ENCODE data around the gene LRRC59. TPM values are rescaled to one million over a fixed set of nuclear protein-coding genes. Genes with fewer than 3 reads are reported as not detected.

The LRRC59 gene
- total and polyA plus RNA-seq, 2 of the 4 experiments (the other 2 are of a cell fraction), result 139 to 233 TPM

- Histone ChIP-seq H3K18ac (ENCODE audit: low read depth, low read length) (no peak overlapping the region), H2AFZ (replicated peaks; ENCODE audit: low read length, poor library complexity) (no peak overlapping the region), H3K4me1 (ENCODE audit: control insufficient read depth, insufficient read depth, low read length) (peaks cover 5% of the 10 kb centered on the region), H3K9me3 (ENCODE audit: control insufficient read depth, insufficient read depth, low read length) (no peaks in the 10 kb centered on the region), H3K56ac (ENCODE audit: extremely low read depth, insufficient read depth, low read length) (no peak overlapping the region), H3K9ac (ENCODE audit: low read depth, low read length) (no peak overlapping the region), H2AK9ac (replicated peaks; ENCODE audit: low read depth, low read length, poor library complexity) (no peak overlapping the region), H3K36me3 (ENCODE audit: control insufficient read depth, insufficient read depth, low read length) (peaks cover 3% of the 10 kb centered on the region; the same call in 1 of the 2 replicates), H2AK5ac (ENCODE audit: low read depth, low read length) (no peak overlapping the region), H3K4ac (ENCODE audit: low read depth, low read length) (no peak overlapping the region), H2BK15ac (ENCODE audit: low read depth, low read length) (no peak overlapping the region), H4K91ac (ENCODE audit: insufficient read depth, low read depth, low read length) (no peak overlapping the region), H3K23ac (ENCODE audit: low read depth, low read length) (no peak overlapping the region), H3K4me3 (ENCODE audit: insufficient read depth, low read depth, low read length) (no peak overlapping the region), H3K27me3 (ENCODE audit: control insufficient read depth, insufficient read depth, low read length) (no peaks in the 10 kb centered on the region), H2BK120ac (ENCODE audit: low read depth, low read length) (no peak overlapping the region), H2BK5ac (ENCODE audit: low read depth, low read length, poor library complexity, severe bottlenecking) (no peak overlapping the region), H2BK20ac (ENCODE audit: low read depth, low read length) (no peak overlapping the region), H4K20me1 (ENCODE audit: insufficient read depth, low read length) (no peaks in the 10 kb centered on the region), H4K5ac (ENCODE audit: low read depth, low read length) (no peak overlapping the region), H4K8ac (ENCODE audit: low read depth in 2 of 2, low read length in 2 of 2) (no peak overlapping the region), H3K14ac (replicated peaks; ENCODE audit: low read depth, low read length) (no peak overlapping the region), H3K27ac (ENCODE audit: insufficient read depth, low read length) (no peak overlapping the region), H3K9me1 (ENCODE audit: insufficient read depth, low read length) (peaks cover 8% of the 10 kb centered on the region; the same call in 1 of the 2 replicates), H3K4me2 (ENCODE audit: low read depth, low read length) (no peak overlapping the region), H3K79me1 (ENCODE audit: low read depth in 1 of 2, low read length in 2 of 2) (peaks cover 6 to 52% of the 10 kb centered on the region in 2 experiments; a peak in 3 of 4 replicates)
- no peak for TF ChIP-seq MXI1 (IDR thresholded peaks at IDR 0.05; ENCODE audit: borderline replicate concordance, low read depth, low read length)
- no peak for TF ChIP-seq CEBPB (IDR thresholded peaks at IDR 0.05; ENCODE audit: low read depth, low read length)
- no peak for TF ChIP-seq MAZ (IDR thresholded peaks at IDR 0.05; ENCODE audit: borderline replicate concordance, low read depth, low read length)
- no peak for TF ChIP-seq SMC3 (IDR thresholded peaks at IDR 0.05; ENCODE audit: low read depth, low read length)
- no peak for TF ChIP-seq MAFK (IDR thresholded peaks at IDR 0.05; ENCODE audit: low read depth, low read length)
- TF ChIP-seq ELK1 (IDR thresholded peaks at IDR 0.05; ENCODE audit: borderline replicate concordance, low read depth, low read length), result no peak
- TF ChIP-seq RAD21 (IDR thresholded peaks at IDR 0.05; ENCODE audit: low read length), result no peak
- no peak for TF ChIP-seq CTCF (conservative IDR thresholded peaks at IDR 0.05; ENCODE audit: low read depth, low read length)
- no peak for TF ChIP-seq POLR2A (IDR thresholded peaks at IDR 0.05; ENCODE audit: low read depth, low read length)
- no peak for TF ChIP-seq NFE2L2 (IDR thresholded peaks at IDR 0.05; ENCODE audit: low read depth, low read length)
- no peak for TF ChIP-seq RCOR1 (IDR thresholded peaks at IDR 0.05; ENCODE audit: insufficient replicate concordance, low read length)
- TF ChIP-seq BHLHE40 (IDR thresholded peaks at IDR 0.05; ENCODE audit: low read depth, low read length), result no peak
- no peak for TF ChIP-seq USF2 (IDR thresholded peaks at IDR 0.05; ENCODE audit: low read depth, low read length)
- no peak for TF ChIP-seq CHD1 (IDR thresholded peaks at IDR 0.05; ENCODE audit: low read depth, low read length)
- ChIA-PET POLR2A (ENCODE audit: unreplicated experiment) (interaction anchor here (0.6 kb wide), 1 partner anchor 10 kb away, joined by 8 read pairs; no protein-coding TSS in a partner anchor), CTCF (no interaction called here)
- dilution Hi-C loops (cut with HindIII; ENCODE audit: low sequenced_read_pairs, unreplicated experiment), result no loop called here
- DNase-seq (no peak), ATAC-seq (ENCODE audit: low read depth) (no peak)
- no CpG with 5 or more reads among the region's 4 CpGs for WGBS, 2 experiments (ENCODE audit: extremely low coverage in 2 of 2, insufficient read length in 1 of 2)
- intact Hi-C loops (cut with micrococcal nuclease), result no loop called here
- BruUV-seq (replicated peaks), result no TSS peak
- in situ Hi-C loops (cut with MboI; ENCODE audit: low sequenced_read_pairs), result no loop called here
These were observed 33.7 kb upstream of the LRRC59 start for GRCh38 chr17:50430821-50431618.
